ENCODE measurements around the gene LCMT2.
"Not testable (repeated sequence)": the region's sequence is repeated elsewhere in the genome, so short reads cannot be mapped to it uniquely, and the experiment has no call there.

LCMT2 gene

DNA sequence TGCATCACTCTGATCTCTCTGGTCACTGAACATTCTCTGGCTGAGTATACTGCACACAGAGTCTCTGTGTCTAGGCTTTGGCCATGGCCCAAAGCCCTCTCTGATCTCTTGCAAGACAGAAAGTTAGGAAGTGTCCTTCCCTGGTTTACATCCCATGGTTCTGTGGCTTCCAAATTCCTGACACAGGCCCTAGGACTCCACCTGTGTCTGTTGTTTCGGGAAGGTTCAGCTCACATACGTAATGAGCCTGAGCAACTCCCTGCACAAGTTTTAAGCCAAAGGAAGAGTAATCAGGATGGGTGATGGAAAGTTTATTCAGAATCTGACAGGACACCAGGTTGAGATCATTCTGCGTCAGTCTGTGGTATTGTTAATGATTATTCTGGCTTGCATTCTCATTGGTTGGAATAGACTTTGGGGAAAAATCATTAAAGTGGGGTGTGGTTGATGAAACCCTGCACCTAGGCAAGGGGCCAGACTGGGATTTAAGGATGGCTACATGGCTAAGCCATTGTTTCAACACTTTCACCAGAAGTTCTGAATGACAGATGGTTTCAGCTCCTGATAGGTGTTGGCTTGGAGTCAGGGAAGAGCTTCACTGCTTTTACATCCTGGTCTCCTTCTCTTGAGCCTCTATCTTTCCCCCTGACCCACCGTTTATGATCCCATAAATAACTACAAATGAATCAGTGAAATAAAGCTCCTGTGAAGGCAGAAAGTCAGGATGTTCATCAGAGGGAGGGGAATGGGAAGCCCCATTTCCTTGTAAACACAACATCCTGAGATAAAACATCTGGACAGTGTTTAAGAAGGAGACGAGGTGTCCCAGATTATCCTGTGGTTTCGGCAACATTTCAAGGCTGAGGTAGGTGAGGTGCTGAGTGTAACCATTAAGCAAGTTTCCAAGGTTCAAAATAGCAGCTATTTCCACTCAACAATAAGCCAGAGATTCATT lies 14.1 kb downstream of the LCMT2 start:
- DNase-seq (ENCODE audit: low read depth in 1 of 2, low spot score in 1 of 2), result no peak

- no peak for DNase-seq (ENCODE audit: low read depth in 1 of 2, low spot score in 1 of 2)
Observed at GRCh38 chr15:43314171-43314570, 16.2 kb downstream of the LCMT2 start.

DNA sequence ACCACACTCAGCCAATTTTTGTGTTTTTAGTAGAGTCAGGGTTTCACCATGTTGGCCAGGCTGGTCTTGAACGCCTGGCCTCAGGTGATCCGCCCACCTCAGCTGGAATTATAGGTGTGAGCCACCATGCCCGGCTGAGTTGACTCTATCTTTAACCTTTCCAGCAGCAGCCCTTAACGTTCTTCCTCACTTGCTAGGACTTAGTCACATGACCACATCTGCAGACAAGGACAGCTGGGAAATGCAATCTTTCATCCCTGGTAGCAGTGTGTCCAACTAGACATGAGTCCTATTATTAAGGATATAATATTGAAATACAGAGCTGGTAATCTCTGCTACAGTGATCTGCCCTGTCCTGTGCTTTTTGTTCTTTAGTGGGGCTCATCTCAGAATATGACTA lies 18.0 kb downstream of the LCMT2 start:
- DNase-seq (ENCODE audit: low read depth in 1 of 2, low spot score in 1 of 2), result no peak

DNA sequence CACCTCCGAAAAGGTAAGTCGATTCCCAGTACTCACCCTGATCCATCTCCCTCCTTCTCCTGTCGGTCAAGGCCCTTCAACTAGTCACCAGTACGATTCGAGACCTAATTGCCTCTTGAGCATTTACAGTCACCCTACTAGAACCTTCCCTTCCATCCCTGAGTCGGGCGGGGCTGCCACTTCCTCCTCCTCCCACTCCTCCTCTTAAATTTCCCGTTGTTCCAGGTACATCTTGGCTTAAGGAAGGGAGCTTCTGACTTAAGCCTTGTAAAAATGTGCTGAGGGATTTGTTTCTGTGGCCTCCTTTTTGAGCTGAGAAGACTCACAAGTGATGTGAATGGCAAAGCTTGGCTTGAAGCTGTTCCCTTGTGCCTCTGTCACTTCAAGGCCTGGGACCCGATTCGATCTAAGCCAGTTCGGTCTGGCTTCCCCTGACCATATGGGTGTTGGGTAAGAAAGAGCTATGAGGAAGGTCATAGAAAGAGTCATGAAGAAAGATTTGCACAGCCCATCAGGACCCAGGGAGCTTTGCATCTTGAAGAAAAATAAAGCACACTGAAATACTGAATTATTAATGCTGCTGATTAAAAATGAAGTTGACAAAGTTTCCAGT lies 28.1 kb downstream of the LCMT2 start, which contains the start of gene TGM7:
TSS of gene TGM7 (minus strand) at position 51 of the 613 bp plus-strand sequence.
- DNase-seq (ENCODE audit: low read depth in 1 of 2, low spot score in 1 of 2), result no peak

- DNase-seq (ENCODE audit: low read depth in 1 of 2, low spot score in 1 of 2), result no peak
Observed at GRCh38 chr15:43299884-43300283, 30.5 kb downstream of the LCMT2 start.

GRCh38 chr15:43299411-43299810 lies 31.0 kb downstream of the LCMT2 start:
- no peak for DNase-seq (ENCODE audit: low read depth in 1 of 2, low spot score in 1 of 2)

DNA sequence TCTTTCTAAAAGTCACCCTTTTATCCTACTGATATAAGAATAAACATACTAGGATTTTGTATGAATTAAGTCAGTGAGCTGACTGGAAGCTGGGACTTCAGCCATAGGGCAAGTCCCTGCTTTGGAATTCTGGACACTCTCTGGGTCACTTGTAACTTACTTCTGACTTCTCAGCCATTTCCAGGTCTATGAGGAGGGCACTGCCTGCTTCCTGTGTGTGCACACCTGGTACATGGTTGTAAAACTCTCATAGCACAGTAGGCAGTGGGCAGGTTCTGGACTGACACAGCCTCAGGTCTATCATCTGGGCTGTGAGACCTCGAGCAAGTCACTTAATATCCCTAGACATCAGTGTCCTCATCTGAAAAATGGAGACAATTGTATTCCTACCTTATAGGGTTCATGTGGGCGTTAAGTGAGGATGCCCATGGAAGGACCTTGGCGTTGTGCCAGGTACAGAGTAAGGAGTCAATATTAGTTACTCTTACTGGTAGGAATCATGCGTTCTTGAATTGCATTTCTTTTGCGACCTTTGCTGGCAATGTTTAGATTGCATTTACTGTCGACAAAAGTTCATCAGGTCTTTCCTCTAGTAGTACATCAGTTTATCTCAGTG lies 36.2 kb downstream of the LCMT2 start:
- no peak for DNase-seq (ENCODE audit: low read depth in 1 of 2, low spot score in 1 of 2)

- DNase-seq (ENCODE audit: low read depth in 1 of 2, low spot score in 1 of 2), result no peak
Observed at GRCh38 chr15:43293432-43293831, 36.9 kb downstream of the LCMT2 start.

DNA sequence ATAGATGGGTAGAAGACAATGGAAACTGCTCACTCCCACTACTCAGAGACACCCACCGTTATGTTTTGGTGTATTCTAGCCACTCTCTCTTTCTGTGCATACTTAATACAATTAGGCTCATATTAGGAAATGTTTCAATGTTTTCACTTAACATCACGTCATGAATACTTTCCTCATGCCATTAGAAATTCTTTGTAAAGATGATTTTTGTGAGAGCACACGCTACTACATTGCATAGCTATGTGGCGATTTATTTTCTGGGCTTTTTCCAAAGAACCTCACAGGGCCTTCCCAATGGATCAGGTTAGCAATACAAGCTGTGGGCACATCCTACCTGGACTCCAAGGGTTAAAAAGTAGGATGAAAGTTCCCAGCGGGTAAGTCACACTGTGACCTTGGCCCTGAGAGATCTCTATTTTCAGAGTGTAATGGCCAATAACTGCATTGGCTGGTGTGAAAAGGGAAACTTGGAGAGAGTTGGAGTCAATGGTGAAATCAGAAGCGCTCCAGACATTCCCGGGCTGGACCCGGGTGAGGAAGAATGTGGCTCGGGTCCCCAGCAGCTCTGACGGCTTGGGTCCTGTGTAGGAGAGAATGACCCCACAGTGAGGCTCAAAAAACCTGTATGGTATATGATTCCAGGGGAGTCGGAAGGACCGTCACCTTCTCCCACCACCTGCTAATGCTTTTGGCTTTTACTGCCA lies 37.8 kb downstream of the LCMT2 start:
- DNase-seq (ENCODE audit: low read depth in 1 of 2, low spot score in 1 of 2), result no peak

DNA sequence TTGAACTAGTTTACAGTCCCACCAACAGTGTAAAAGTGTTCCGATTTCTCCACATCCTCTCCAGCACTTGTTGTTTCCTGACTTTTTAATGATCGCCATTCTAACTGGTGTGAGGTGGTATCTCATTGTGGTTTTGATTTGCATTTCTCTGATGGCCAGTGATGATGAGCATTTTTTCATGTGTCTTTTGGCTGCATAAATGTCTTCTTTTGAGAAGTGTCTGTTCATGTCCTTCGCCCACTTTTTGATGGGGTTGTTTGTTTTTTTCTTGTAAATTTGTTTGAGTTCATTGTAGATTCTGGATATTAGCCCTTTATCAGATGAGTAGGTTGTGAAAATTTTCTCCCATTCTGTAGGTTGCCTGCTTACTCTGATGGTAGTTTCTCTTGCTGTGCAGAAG lies 40.7 kb downstream of the LCMT2 start:
- not testable (repeated sequence) for DNase-seq (ENCODE audit: low read depth in 1 of 2, low spot score in 1 of 2)

DNA sequence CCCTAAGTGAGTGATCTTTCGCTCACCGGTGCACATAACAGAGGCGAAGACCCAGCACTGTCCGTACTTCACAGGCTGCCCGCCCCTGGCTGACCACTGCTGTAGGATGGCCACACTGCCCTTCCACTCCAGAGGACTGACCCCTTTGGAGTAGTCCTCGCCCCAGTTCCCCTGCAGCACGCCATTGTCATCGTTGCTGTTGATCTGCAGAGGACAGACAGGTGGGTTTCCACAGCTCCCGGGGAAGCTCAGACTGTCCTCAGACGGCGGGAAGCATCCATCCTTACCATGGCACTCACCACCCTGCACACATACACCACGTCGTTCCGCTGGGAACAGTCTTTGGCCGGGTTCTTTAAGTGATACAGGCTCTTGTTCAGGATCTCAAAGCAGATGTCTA lies 43.1 kb downstream of the LCMT2 start:
- no peak for DNase-seq (ENCODE audit: low read depth in 1 of 2, low spot score in 1 of 2)

GRCh38 chr15:43286074-43286473 lies 44.3 kb downstream of the LCMT2 start:
- no peak for DNase-seq (ENCODE audit: low read depth in 1 of 2, low spot score in 1 of 2)

- DNase-seq (ENCODE audit: low read depth in 1 of 2, low spot score in 1 of 2), result no peak
Observed at GRCh38 chr15:43285609-43286037, 44.8 kb downstream of the LCMT2 start.

DNA sequence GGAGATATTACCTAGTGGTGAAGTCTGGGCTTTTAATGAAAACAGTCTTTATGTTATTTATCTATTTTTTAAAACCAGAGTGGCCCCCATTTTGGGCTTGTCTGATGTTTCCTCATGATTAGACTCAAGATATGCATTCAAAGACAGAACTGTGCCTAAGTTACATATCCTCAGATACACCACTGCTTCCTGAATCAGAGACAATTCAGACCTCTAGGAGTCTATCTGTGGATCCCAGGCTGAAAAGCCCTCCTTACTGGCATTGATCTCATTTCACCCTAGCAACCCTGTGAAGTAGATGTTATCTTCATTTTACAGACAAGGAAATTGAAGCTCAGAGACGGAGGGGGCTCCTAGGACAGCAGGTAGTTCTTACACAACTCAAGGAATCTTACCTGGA lies 46.8 kb downstream of the LCMT2 start:
- no peak for DNase-seq (ENCODE audit: low read depth in 1 of 2, low spot score in 1 of 2)

GRCh38 chr15:43281926-43282602 lies 48.3 kb downstream of the LCMT2 start:
- DNase-seq (ENCODE audit: low read depth in 1 of 2, low spot score in 1 of 2), result no peak

DNA sequence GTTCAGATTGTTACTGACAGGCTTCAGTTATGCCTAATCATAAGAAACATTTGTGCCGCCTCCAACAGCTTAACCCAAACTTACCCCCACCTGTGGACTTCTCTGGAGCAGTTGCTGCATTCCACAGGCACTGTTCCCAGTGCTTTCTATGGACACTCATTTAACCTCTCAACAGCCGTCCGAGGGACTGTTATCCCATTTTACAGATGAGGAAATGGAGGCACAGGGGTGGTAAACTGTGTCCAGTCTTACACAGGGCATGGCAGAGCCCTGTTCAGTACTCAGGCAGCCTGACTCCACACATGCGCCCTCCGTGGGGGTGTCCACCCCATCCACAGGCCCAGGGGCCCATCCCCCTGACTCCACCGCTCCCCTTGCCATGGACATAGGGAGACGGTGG lies 49.4 kb downstream of the LCMT2 start:
- no peak for DNase-seq (ENCODE audit: low read depth in 1 of 2, low spot score in 1 of 2)

DNA sequence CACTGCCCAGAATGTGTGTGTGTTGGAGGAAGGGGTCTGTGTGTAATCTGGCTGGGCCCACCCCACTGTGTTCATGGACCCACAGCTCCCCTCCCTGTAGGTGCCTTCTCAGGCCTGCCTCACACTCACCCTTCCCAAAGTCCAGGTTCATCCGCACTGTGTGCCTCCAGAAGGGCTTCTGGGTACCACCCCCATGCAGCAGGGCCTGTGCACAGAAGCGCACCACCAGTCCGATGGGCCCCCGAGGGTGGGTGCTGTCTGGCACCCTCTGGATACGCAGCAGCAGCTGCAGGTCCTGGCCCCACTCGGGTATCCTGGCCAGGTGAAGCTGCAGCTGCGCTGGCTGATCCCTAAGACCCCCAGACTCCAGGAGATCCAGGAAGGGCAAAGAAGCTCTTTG lies 50.9 kb downstream of the LCMT2 start:
- DNase-seq (ENCODE audit: low read depth in 1 of 2, low spot score in 1 of 2), result no peak

DNA sequence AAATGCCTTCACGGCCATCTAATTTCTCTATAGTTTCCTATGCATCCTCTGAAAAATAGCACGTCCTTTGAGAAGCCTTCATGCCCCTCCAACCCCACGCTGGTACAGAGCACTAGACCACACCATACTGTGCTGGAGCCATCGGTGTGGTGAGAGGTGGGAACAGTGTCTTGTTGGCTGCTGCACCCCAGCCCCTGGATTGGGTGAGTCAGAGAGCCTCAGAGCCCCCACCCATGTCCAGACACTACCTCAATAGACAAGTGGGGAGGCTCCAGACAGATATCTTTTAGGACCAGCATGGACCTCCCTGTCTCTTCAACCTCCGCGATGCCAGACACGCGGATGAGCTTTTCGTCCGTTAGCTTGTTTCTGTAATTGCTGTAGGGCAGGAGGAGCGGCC lies 51.5 kb downstream of the LCMT2 start:
- no peak for DNase-seq (ENCODE audit: low read depth in 1 of 2, low spot score in 1 of 2)

DNA sequence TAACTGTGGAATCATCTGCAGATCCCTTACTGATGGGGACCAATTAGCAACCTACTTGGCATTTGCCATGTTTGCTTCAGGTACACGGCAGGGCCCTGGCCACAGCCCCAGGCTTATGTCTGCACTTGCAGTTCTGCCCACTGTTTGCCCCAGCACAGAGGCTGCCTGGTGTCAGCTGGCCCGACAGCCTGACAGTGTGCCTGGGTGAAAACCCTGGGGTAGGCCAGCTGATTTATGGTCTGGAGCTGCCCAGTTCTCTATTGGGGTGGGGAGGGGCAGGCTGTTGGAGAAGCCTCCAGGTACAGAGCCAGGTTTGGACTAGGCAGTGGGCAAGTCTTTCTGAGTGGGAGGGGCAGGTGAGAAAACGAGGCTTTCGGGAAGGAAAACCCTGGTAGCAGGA lies 52.5 kb downstream of the LCMT2 start:
- DNase-seq (ENCODE audit: low read depth in 1 of 2, low spot score in 1 of 2), result no peak

GRCh38 chr15:43277231-43277823 lies 53.0 kb downstream of the LCMT2 start:
- no peak for DNase-seq (ENCODE audit: low read depth in 1 of 2, low spot score in 1 of 2)

Data from stimulated activated CD4-positive, alpha-beta T cell treated with anti-CD3 and anti-CD28 coated beads, Interleukin-15, amount 100 ng/mL, for 1 hour (primary cell).